GM12878 (cell line): Measurements from ENCODE around the gene FBXO38. TPM values are rescaled to one million over a fixed set of nuclear protein-coding genes. Genes with fewer than 3 reads are reported as not detected.

ENCODE experiments used
- ATAC-seq: fragments of 200-7000 bp; cut with Tn5 transposase; 3 replicates; pipeline ENCODE4 v1.9.1; 2020; ENCODE audit warnings: mild to moderate bottlenecking, moderate library complexity
- BruUV-seq: library from RNA; stranded (reverse); fragments of 400-500 nt; replicated peaks from 2 replicates; lab custom pipeline; 2021; lab: Mats Ljungman, UMichigan
- CTCF ChIA-PET: fragments of 300-600 bp; sonication (Branson Sonifier 250); formaldehyde crosslinking; extraction: SDS; loops from one replicate; lab custom pipeline; 2021; ENCODE audit warnings: inconsistent platforms; lab: Yijun Ruan, JAX
- POLR2A ChIA-PET: fragments of 350-600 bp; formaldehyde crosslinking; extraction: SDS; loops from one replicate; lab custom pipeline; 2021; ENCODE audit warnings: inconsistent platforms; lab: Charles Lee
- RAD21 ChIA-PET: fragments of 300-600 bp; sonication (Branson Sonifier 250); formaldehyde crosslinking; loops from one replicate; lab custom pipeline; 2023; ENCODE audit warnings: antibody characterized with exemption; ENCODE audit not compliant: unreplicated experiment; lab: Charles Lee
- SMC1A ChIA-PET: fragments of 300-600 bp; sonication (Branson Sonifier 250); formaldehyde crosslinking; loops from one replicate; lab custom pipeline; 2023; ENCODE audit not compliant: unreplicated experiment, uncharacterized antibody; lab: Charles Lee
- DNase-seq: peaks from one replicate; pipeline ENCODE4 v3.0.0-alpha.2; 2011; ENCODE audit warnings: low read depth, low spot score
- FAIRE-seq: peaks from 3 replicates; lab custom pipeline; 2011; peaks lifted over from hg19 to GRCh38; lab: Jason Lieb, UNC
- H2AFZ ChIP-seq: 2 replicates; pipeline ENCODE4 v1.6.0; 2011; ENCODE audit warnings: low read depth, low read length, control low read depth; ENCODE audit not compliant: control insufficient read depth
- H3K27ac ChIP-seq: 2 replicates; pipeline ENCODE4 v1.5.1; 2011; ENCODE audit warnings: control low read depth; ENCODE audit not compliant: control insufficient read depth, insufficient read depth
- H3K27me3 ChIP-seq, 2 experiments: replicated peaks in 1 of 2; 2 replicates each; pipeline versions ENCODE4 v1.6.0 to v1.6.1; 2011; ENCODE audit warnings: low read length in 1 of 2; ENCODE audit not compliant: control insufficient read depth in 2 of 2, insufficient read depth in 2 of 2
- H3K36me3 ChIP-seq, 2 experiments: 2 replicates each; pipeline ENCODE4 v1.5.1; 2011; ENCODE audit warnings: low read length in 1 of 2; ENCODE audit not compliant: control insufficient read depth in 2 of 2, insufficient read depth in 2 of 2
- H3K4me1 ChIP-seq: 2 replicates; pipeline ENCODE4 v1.6.1; 2011; ENCODE audit warnings: mild to moderate bottlenecking, low read length, moderate library complexity, mixed read lengths; ENCODE audit not compliant: control insufficient read depth, insufficient read depth
- H3K4me2 ChIP-seq: 2 replicates; pipeline ENCODE4 v1.6.0; 2011; ENCODE audit warnings: control low read depth; ENCODE audit not compliant: control insufficient read depth, insufficient read depth
- H3K4me3 ChIP-seq: fragments of 200-600 bp; sonication (generic); 2 replicates; pipeline ENCODE4 v1.5.1; 2016
- H3K79me2 ChIP-seq: 2 replicates; pipeline ENCODE4 v1.6.0; 2011; ENCODE audit warnings: low read length; ENCODE audit not compliant: control insufficient read depth, insufficient read depth
- H3K9ac ChIP-seq: 2 replicates; pipeline ENCODE4 v1.8.0; 2011; ENCODE audit warnings: low read length, control low read depth, mixed read lengths; ENCODE audit not compliant: control insufficient read depth, insufficient read depth
- H3K9me3 ChIP-seq: replicated peaks from 3 replicates; pipeline ENCODE4 v1.5.1; 2011; ENCODE audit warnings: mild to moderate bottlenecking, low read length; ENCODE audit not compliant: control insufficient read depth, insufficient read depth
- H4K20me1 ChIP-seq: 2 replicates; pipeline ENCODE4 v1.6.0; 2011; ENCODE audit not compliant: control insufficient read depth, insufficient read depth
- BCL11A ChIP-seq: IDR thresholded peaks from 2 replicates; pipeline ENCODE4 v1.6.1; 2011; ENCODE audit warnings: low read depth, low read length
- CBX5 ChIP-seq: sonication (generic); IDR thresholded peaks from 2 replicates; pipeline ENCODE4 v1.6.1; 2016; ENCODE audit warnings: low read depth, moderate library complexity, mild to moderate bottlenecking, inconsistent platforms
- E4F1 ChIP-seq: fragments of 450-650 bp; IDR thresholded peaks from 2 replicates; pipeline ENCODE4 v1.6.1; 2018; ENCODE audit warnings: borderline replicate concordance, mild to moderate bottlenecking; ENCODE audit not compliant: partially characterized antibody
- EED ChIP-seq: sonication (generic); IDR thresholded peaks from 2 replicates; pipeline ENCODE4 v1.6.1; 2016; ENCODE audit warnings: antibody characterized with exemption, low read depth
- EGR1 ChIP-seq, 2 experiments: IDR thresholded peaks; 1 replicate in 1 of 2; 2 replicates in 1 of 2; pipeline ENCODE4 v1.6.1; 2011 to 2012; ENCODE audit warnings: low read depth in 2 of 2, low read length in 2 of 2, borderline replicate concordance in 1 of 2, mild to moderate bottlenecking in 1 of 2, moderate library complexity in 1 of 2
- ELK1 ChIP-seq: IDR thresholded peaks from 2 replicates; pipeline ENCODE4 v1.6.1; 2012; ENCODE audit warnings: low read depth, low read length, improper control_type of control experiment
- EP300 ChIP-seq, 2 experiments: fragments of 150-350 bp in 1 of 2; IDR thresholded peaks; 2 replicates each; pipeline ENCODE4 v1.6.1; 2011 to 2012; ENCODE audit warnings: low read depth in 2 of 2, low read length in 2 of 2, borderline replicate concordance in 1 of 2, improper control_type of control experiment in 1 of 2, inconsistent platforms in 1 of 2; ENCODE audit not compliant: control insufficient read depth in 1 of 2
- HDGF ChIP-seq: fragments of 450-650 bp; IDR thresholded peaks from 2 replicates; pipeline ENCODE4 v1.6.1; 2016; ENCODE audit warnings: antibody characterized with exemption
- IRF3 ChIP-seq: fragments of 450-650 bp; IDR thresholded peaks from 2 replicates; pipeline ENCODE4 v1.6.1; 2014; ENCODE audit warnings: mild to moderate bottlenecking
- IRF4 ChIP-seq: IDR thresholded peaks from 2 replicates; pipeline ENCODE4 v1.6.1; 2011; ENCODE audit warnings: low read depth, low read length
- JUNB ChIP-seq: IDR thresholded peaks from 2 replicates; pipeline ENCODE4 v1.6.1; 2016; ENCODE audit warnings: antibody characterized with exemption, mild to moderate bottlenecking
- RAD21 ChIP-seq: IDR thresholded peaks from 2 replicates; pipeline ENCODE4 v1.6.1; 2011; ENCODE audit warnings: mild to moderate bottlenecking, low read depth, low read length, moderate library complexity; ENCODE audit not compliant: insufficient read depth
- ZBTB33 ChIP-seq: fragments of 450-650 bp; IDR thresholded peaks from 2 replicates; pipeline ENCODE4 v1.6.1; 2017; ENCODE audit warnings: mild to moderate bottlenecking
- ZBTB40 ChIP-seq: fragments of 450-650 bp; IDR thresholded peaks from 2 replicates; pipeline ENCODE4 v1.6.1; 2016; ENCODE audit warnings: mild to moderate bottlenecking, moderate library complexity, borderline replicate concordance
- WGBS: methylation state at CpG from one replicate; pipeline ENCODE4 v1.1.6; 2016; ENCODE audit warnings: low lambda C conversion rate; ENCODE audit not compliant: insufficient replicate concordance, insufficient coverage; ENCODE audit errors: missing lambda C conversion rate; 5-methylcytosine and 5-hydroxymethylcytosine counted together
- in situ Hi-C: fragments of 300-500 bp; cut with MboI; formaldehyde crosslinking; loops from 9 replicates; pipeline ENCODE4 v1.14.3; 2018; ENCODE audit warnings: mixed read lengths
- intact Hi-C: fragments of 100-400 bp; cut with micrococcal nuclease; formaldehyde crosslinking; loops from one replicate; pipeline ENCODE4 v1.14.2; 2022; ENCODE audit not compliant: unreplicated experiment
- polyA plus RNA-seq, 11 experiments: library from polyadenylated mRNA; depleted of rRNA in 4 of 11; unstranded in 6 of 11; stranded (reverse) in 5 of 11; fragments of >200 nt; fragmentation: Nextera tagmentation in 4 of 11; fragmentation: Illumina TruSeq in 1 of 11; extraction: Ambion mirVana in 4 of 11; extraction: Trizol in 1 of 11; gene quantifications; 1 replicate in 1 of 11; 2 replicates in 10 of 11; pipeline versions ENCODE4 v1.2.1 to v1.2.3, GENCODE V29; 2011 to 2016; ENCODE audit warnings: inconsistent platforms in 2 of 11, missing spikeins in 2 of 11, low read depth in 1 of 11
- total RNA-seq, 4 experiments: library from RNA; depleted of rRNA in 3 of 4; stranded (reverse); fragments of >200 nt in 3 of 4; fragmentation: Illumina TruSeq in 1 of 4; extraction: Trizol in 1 of 4; gene quantifications; 2 replicates each; pipeline versions ENCODE4 v1.2.1 to v1.2.3, GENCODE V29; 2013 to 2021

FBXO38 gene
- total and polyA plus RNA-seq, 10 of the 15 experiments (the other 5 are each of a cell fraction or from before 2014, with no cell fraction given): 9.1 to 44.6 (median 28.3) TPM

GRCh38 chr5:148416416-148416815 lies 32.7 kb downstream of the FBXO38 start:
- ChIA-PET POLR2A (no interaction called here), RAD21 (no interaction called here), CTCF (no interaction called here), SMC1A (no interaction called here)
- in situ Hi-C loops (loop anchor here (25.0 kb wide), 1 partner anchor 1954 kb away; no protein-coding TSS in a partner anchor), intact Hi-C loops (no loop called here)
- DNase-seq (no peak), ATAC-seq (no peak), FAIRE-seq (no peak)
- H3K36me3 ChIP-seq: peaks cover 3 to 12% of the 10 kb centered on the region in 2 experiments
- no peaks in the 10 kb centered on the region for H3K9me3 ChIP-seq
- H2AFZ ChIP-seq: no peak overlapping the region
- no peaks in the 10 kb centered on the region for H3K4me1 ChIP-seq
- H4K20me1 ChIP-seq: no peaks in the 10 kb centered on the region
- no TSS peak for BruUV-seq
- H3K79me2 ChIP-seq: no peaks in the 10 kb centered on the region
- no peaks in the 10 kb centered on the region for H3K27me3 ChIP-seq
- no peak overlapping the region for H3K27ac ChIP-seq
- no peak overlapping the region for H3K4me3 ChIP-seq
- no peak overlapping the region for H3K9ac ChIP-seq
- 100% methylated on average over 1 of the region's 1 CpG for WGBS
- no peak overlapping the region for H3K4me2 ChIP-seq
- no peak for TF ChIP-seq IRF3
- no peak for TF ChIP-seq JUNB
- TF ChIP-seq CBX5: no peak
- no peak for TF ChIP-seq RAD21
- no peak for TF ChIP-seq BCL11A
- TF ChIP-seq ELK1: no peak
- TF ChIP-seq ZBTB33: no peak
- no peak for TF ChIP-seq E4F1
- no peak for TF ChIP-seq EGR1 (IDR thresholded peaks at IDR 0.05; ENCODE audit: borderline replicate concordance in 1 of 2, low read depth in 2 of 2, low read length in 2 of 2)
- TF ChIP-seq EED: no peak
- no peak for TF ChIP-seq IRF4
- TF ChIP-seq ZBTB40: no peak
- TF ChIP-seq EP300 (IDR thresholded peaks at IDR 0.05; ENCODE audit: borderline replicate concordance in 1 of 2, control insufficient read depth in 1 of 2, low read depth in 2 of 2, low read length in 2 of 2): no peak
- no peak for TF ChIP-seq HDGF
